DND-41 (cell line): ENCODE measurements around the gene POLD1.
A peak's percentile ranks its signal among the peaks of the same experiment; 100 is the strongest.

Source experiments
- ATAC-seq: fragments of 200-7000 bp; cut with Tn5 transposase; 3 replicates; pipeline ENCODE4 v1.9.1; 2021; ENCODE audit warnings: low read depth; ENCODE audit not compliant: insufficient read depth
- DNase-seq: peaks from one replicate; pipeline ENCODE4 v3.0.0-alpha.2; 2020
- H2AFZ ChIP-seq: 2 replicates; pipeline ENCODE4 v1.6.0; 2012; ENCODE audit warnings: low read depth, low read length
- H3K27ac ChIP-seq: 2 replicates; pipeline ENCODE4 v1.5.1; 2012; ENCODE audit warnings: low read length, inconsistent platforms
- H3K27me3 ChIP-seq: fragments of 200-600 bp; sonication (generic); 2 replicates; pipeline ENCODE4 v1.6.0; 2012; ENCODE audit warnings: low read length, mild to moderate bottlenecking, inconsistent platforms; ENCODE audit not compliant: insufficient read depth, poor library complexity
- H3K36me3 ChIP-seq: 2 replicates; pipeline ENCODE4 v1.5.1; 2012; ENCODE audit warnings: low read length, inconsistent platforms; ENCODE audit not compliant: insufficient read depth
- H3K4me1 ChIP-seq: 2 replicates; pipeline ENCODE4 v1.5.1; 2012; ENCODE audit warnings: mild to moderate bottlenecking, low read length; ENCODE audit not compliant: insufficient read depth
- H3K4me2 ChIP-seq: 2 replicates; pipeline ENCODE4 v1.6.0; 2012; ENCODE audit warnings: mild to moderate bottlenecking, moderate library complexity, low read length, inconsistent platforms; ENCODE audit not compliant: insufficient read depth
- H3K4me3 ChIP-seq, 2 experiments: fragments of 200-600 bp in 1 of 2; shearing (Covaris generic) in 1 of 2; 2 replicates each; pipeline ENCODE4 v1.5.1; 2012 to 2016; ENCODE audit warnings: inconsistent platforms in 2 of 2, low read length in 2 of 2, mild to moderate bottlenecking in 2 of 2, low read depth in 1 of 2, moderate library complexity in 1 of 2
- H3K79me2 ChIP-seq: 2 replicates; pipeline ENCODE4 v1.6.0; 2012; ENCODE audit warnings: low read length, inconsistent platforms; ENCODE audit not compliant: insufficient read depth
- H3K9ac ChIP-seq: 2 replicates; pipeline ENCODE4 v1.6.0; 2012; ENCODE audit warnings: low read depth, mild to moderate bottlenecking, inconsistent platforms, low read length, moderate library complexity
- H3K9me3 ChIP-seq: 2 replicates; pipeline ENCODE4 v1.5.1; 2012; ENCODE audit warnings: low read length, moderate library complexity, mild to moderate bottlenecking, inconsistent platforms; ENCODE audit not compliant: insufficient read depth, severe bottlenecking
- H4K20me1 ChIP-seq: 2 replicates; pipeline ENCODE4 v1.6.0; 2012; ENCODE audit warnings: low read length; ENCODE audit not compliant: insufficient read depth
- CTCF ChIP-seq: IDR thresholded peaks from 2 replicates; pipeline ENCODE4 v1.5.1; 2012; ENCODE audit warnings: borderline replicate concordance, low read length, moderate library complexity, mild to moderate bottlenecking; ENCODE audit not compliant: poor library complexity, severe bottlenecking; ENCODE audit errors: extremely low read depth
- EZH2 ChIP-seq: IDR thresholded peaks from 3 replicates; pipeline ENCODE4 v1.6.1; 2012; ENCODE audit warnings: borderline replicate concordance, low read depth, mild to moderate bottlenecking, moderate library complexity, low read length, inconsistent platforms; ENCODE audit not compliant: severe bottlenecking

The POLD1 gene

GRCh38 chr19:50419022-50419579, 35.0 kb downstream of the POLD1 start:
- H3K36me3 ChIP-seq = peaks cover 25% of the 10 kb centered on the region
- H4K20me1 ChIP-seq = peaks cover 12% of the 10 kb centered on the region; the same call in 1 of the 2 replicates
- DNase-seq (no peak), ATAC-seq (no peak)
- no peak overlapping the region for H3K4me3 ChIP-seq
- H2AFZ ChIP-seq = no peak overlapping the region
- no peak overlapping the region for H3K9ac ChIP-seq
- peak overlapping the region; percentile 44; the same call in 1 of the 2 replicates for H3K27ac ChIP-seq
- H3K4me2 ChIP-seq = no peak overlapping the region
- no peaks in the 10 kb centered on the region for H3K27me3 ChIP-seq
- H3K9me3 ChIP-seq = no peaks in the 10 kb centered on the region
- no peaks in the 10 kb centered on the region for H3K79me2 ChIP-seq
- no peak for TF ChIP-seq CTCF
- TF ChIP-seq EZH2 = no peak
- H3K4me1 ChIP-seq = peaks cover 9% of the 10 kb centered on the region

GRCh38 chr19:50419580-50420035, 35.5 kb downstream of the POLD1 start:
- Histone ChIP-seq H3K9ac (no peak overlapping the region), H3K4me2 (no peak overlapping the region), H3K4me3 (no peak overlapping the region), H3K9me3 (no peaks in the 10 kb centered on the region), H3K79me2 (no peaks in the 10 kb centered on the region), H2AFZ (no peak overlapping the region), H4K20me1 (peaks cover 10% of the 10 kb centered on the region; the same call in 1 of the 2 replicates), H3K4me1 (peaks cover 9% of the 10 kb centered on the region), H3K36me3 (peaks cover 20% of the 10 kb centered on the region), H3K27ac (no peak overlapping the region), H3K27me3 (no peaks in the 10 kb centered on the region)
- DNase-seq (peak; percentile 50), ATAC-seq (0 out of 3 replicates have a peak, but pooled peaks have one; percentile 25)
- no peak for TF ChIP-seq EZH2
- no peak for TF ChIP-seq CTCF

GRCh38 chr19:50420127-50420526, 36.0 kb downstream of the POLD1 start:
- no peaks in the 10 kb centered on the region for H3K27me3 ChIP-seq
- H3K27ac ChIP-seq = no peak overlapping the region
- peaks cover 9% of the 10 kb centered on the region for H3K4me1 ChIP-seq
- H3K9me3 ChIP-seq = no peaks in the 10 kb centered on the region
- peaks cover 14% of the 10 kb centered on the region for H3K36me3 ChIP-seq
- ATAC-seq (no peak), DNase-seq (no peak)
- H2AFZ ChIP-seq = no peak overlapping the region
- H3K4me2 ChIP-seq = no peak overlapping the region
- no peak overlapping the region for H3K9ac ChIP-seq
- no peak overlapping the region for H3K4me3 ChIP-seq
- peaks cover 7% of the 10 kb centered on the region; the same call in 1 of the 2 replicates for H4K20me1 ChIP-seq
- H3K79me2 ChIP-seq = no peaks in the 10 kb centered on the region
- TF ChIP-seq EZH2 = no peak
- no peak for TF ChIP-seq CTCF

- DNase-seq (no peak), ATAC-seq (no peak)
- H3K36me3 ChIP-seq = peaks cover 12% of the 10 kb centered on the region
- H3K27ac ChIP-seq = no peak overlapping the region
- H4K20me1 ChIP-seq = peaks cover 4% of the 10 kb centered on the region; the same call in 1 of the 2 replicates
- no peaks in the 10 kb centered on the region for H3K79me2 ChIP-seq
- no peak overlapping the region for H2AFZ ChIP-seq
- no peak overlapping the region for H3K4me3 ChIP-seq
- H3K9me3 ChIP-seq = no peaks in the 10 kb centered on the region
- H3K4me2 ChIP-seq = no peak overlapping the region
- H3K9ac ChIP-seq = no peak overlapping the region
- TF ChIP-seq EZH2 = no peak
- TF ChIP-seq CTCF = no peak
- no peaks in the 10 kb centered on the region for H3K27me3 ChIP-seq
- H3K4me1 ChIP-seq = peaks cover 9% of the 10 kb centered on the region
Measured at GRCh38 chr19:50420808-50421207, 36.7 kb downstream of the POLD1 start.
